CD4-positive, alpha-beta T cell treated with Interleukin-6 at 100 ng/mL for 8 hours (primary cell): ENCODE measurements around the gene UBL4B.
A peak's percentile ranks its signal among the peaks of the same experiment; 100 is the strongest.

Source experiments
- DNase-seq: peaks from one replicate; pipeline ENCODE4 v3.0.0-alpha.2; 2020; ENCODE audit warnings: mixed read lengths, low spot score

Gene UBL4B

DNA sequence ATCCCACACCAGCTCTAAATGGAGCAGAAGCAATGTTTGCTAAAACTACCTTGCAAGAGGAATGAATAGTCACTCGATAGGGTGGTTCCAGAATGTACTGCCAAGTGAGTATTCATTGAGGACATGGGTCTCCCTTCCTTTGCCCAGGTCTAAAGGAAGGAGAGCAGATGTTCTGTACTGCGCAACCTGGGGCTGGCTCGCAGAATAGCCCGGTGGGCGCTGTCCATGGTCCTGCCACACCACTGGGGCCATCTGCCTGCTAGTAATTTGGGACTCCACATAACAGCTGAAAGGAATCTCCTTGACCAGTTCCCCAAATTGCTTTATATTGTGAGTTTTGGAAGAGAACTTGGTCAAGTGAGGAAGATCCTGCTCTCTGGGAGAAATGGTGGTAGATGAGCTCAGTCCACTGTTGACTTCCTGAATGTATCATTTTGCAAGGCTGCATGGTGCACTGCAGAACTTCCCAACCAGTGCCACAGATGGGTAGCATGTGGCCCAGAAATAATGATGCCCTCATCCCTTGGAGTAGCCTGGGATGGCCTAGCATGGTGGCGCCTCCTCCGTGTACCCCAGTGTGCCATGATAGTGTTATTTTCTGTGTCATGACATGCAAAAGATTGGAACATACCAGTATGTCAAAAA lies 43.8 kb downstream of the UBL4B start:
- DNase-seq, result peak; percentile 13

DNA sequence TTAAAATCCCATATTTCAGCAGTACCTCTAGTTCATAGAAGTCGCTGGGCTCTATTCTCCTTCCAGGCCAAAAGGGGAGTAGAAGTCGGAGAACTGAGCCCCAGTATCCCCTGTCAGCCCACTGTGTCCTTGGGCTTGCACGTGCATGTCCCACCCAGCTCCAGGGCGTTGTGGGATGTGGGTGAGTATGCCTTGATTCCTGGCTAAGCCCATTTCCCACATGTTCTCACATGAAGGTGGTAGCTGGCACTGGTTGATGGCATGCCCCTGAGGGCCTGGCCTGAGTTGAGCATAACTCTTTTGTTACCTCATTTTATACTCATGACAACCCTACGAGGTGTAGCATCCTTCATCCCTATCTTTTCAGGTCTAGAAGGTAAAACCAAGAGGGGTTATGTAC lies 46.0 kb downstream of the UBL4B start:
- DNase-seq, result no peak

DNA sequence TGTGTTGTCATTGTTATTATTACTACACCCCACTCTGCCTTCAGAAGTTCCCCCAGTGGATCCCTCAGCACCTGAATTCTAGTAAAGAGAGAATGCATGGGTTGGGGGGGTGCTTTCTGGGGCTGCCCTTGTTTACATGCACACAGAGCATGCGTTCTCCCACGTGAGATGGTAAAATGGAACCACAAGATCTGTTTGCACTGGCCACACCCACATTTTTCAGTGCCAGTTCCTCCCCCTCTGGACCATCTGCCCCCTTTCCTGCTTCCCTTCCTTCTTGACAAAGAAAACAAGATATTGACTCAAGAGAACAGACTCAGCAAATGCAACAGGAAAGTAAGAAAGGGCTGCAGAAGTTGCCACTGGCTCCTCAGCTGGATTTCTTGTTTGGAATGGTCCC lies 46.9 kb downstream of the UBL4B start:
- DNase-seq, result no peak

DNA sequence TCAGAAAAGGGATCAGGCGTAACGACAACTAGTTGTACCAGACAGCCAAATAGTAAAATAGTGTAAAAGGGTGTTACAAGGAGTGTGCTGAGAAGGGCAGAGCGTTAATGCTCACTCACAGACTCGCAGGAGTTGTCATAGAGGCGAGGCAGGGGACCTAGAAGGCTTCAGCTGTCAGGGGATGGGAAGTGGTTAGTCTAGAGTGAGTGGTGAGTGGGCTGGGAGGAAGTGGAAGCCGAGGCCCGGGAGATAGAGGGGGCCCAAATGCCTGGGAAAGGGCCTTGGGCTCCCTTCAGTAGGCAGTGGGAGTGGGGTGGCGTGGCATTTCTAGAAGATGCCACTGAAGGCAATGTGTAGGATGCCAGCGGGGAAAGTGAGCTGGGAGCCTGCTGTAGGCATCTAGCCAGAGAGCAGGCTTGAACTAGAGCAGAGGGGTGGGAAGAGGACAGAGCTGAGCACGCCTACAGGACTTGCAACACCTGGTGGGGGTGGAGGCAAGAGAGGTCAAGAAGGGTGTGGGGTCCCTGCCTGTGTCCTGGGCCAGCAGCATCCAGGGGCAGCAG lies 48.4 kb downstream of the UBL4B start:
- DNase-seq, result no peak

DNA sequence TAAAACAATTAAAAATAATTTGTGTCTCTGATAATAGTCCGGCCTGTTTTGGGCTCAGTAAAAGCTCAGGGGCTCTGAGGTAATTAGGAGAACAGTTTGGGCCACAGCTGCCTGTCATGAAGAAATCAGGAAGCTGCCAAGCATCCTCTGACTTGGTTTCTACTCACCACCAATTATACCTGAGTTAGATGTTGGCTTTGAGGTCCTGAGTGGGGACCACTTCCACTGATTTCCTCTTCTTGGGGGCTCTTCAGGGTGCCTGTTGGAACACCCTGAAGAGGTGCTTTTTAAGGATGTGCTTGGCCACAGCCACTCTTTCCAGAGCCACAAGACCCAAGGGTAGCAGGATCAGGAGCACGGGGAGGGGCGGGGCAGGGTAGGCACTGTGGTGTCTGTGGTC lies 48.9 kb downstream of the UBL4B start:
- DNase-seq, result no peak

DNA sequence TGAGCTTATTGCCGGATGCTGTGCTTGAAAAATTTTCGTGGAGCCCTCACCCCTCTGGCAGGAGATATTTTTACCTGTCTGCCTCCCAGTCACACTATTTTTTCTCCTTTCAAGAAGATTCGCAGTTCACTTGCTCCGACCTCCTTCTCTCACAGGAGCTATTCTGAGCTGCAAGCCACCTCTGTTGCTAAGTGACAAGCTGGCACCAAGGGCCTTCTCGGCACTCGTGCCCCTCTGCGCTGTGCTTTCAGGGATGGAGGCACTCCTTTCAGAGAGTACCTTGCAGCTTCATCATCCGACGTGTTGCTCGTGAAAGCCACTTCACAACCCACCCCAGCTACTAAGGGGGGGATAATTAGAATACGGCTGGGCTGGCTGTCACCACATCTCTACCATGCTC lies 49.6 kb downstream of the UBL4B start:
- DNase-seq, result no peak
